ENCODE measurements around the gene STAMBP.
A peak's percentile ranks its signal among the peaks of the same experiment; 100 is the strongest.

Gene STAMBP

DNA sequence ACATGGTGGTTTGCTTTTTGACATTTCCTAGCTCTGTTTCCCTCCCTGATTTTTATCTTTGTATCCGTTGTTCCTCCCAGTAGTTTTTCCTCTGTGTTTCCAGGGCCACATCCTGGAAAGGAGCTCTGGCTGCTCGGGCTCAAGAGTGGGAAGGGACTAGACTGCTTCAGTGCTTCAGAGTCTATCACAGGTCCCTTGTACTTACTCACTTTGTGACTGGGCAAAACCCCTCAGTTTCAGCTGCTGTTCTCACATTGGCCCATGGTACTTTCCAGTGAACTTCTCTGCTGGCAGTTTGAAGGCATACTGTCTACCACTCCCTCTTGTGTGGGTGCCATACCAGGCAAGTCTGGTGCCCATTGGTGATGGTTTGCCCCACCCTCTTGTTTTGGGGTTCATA is 7.5 kb upstream of the STAMBP start:
- Histone ChIP-seq H3K9ac (ENCODE audit: insufficient read length) (no peak overlapping the region), H3K9me3 (ENCODE audit: low read depth, low read length) (no peaks in the 10 kb centered on the region), H3K27ac (no peak overlapping the region), H3K36me3 (ENCODE audit: insufficient read depth, low read length) (no peaks in the 10 kb centered on the region), H3K4me3 (no peak overlapping the region)
- DNase-seq (ENCODE audit: low read depth, low spot score), result no peak
- no peak for TF ChIP-seq POLR2AphosphoS5 (IDR thresholded peaks at IDR 0.05; ENCODE audit: borderline replicate concordance, low read depth, low read length)
- no peak for TF ChIP-seq FOXP2 (optimal IDR thresholded peaks at IDR 0.05; ENCODE audit: control extremely low read depth, extremely low read length, insufficient read depth)
- no peak for TF ChIP-seq EZH2 (IDR thresholded peaks at IDR 0.05)

- Histone ChIP-seq H3K9ac (ENCODE audit: insufficient read length) (no peak overlapping the region), H3K4me3 (no peak overlapping the region)
Measured at GRCh38 chr2:73821669-73822068, 7.1 kb upstream of the STAMBP start.

GRCh38 chr2:73822276-73822675 is 6.5 kb upstream of the STAMBP start:
- peak overlapping the region; percentile 49 for H3K27ac ChIP-seq
- no peak overlapping the region for H3K9ac ChIP-seq (ENCODE audit: insufficient read length)
- TF ChIP-seq FOXP2 (optimal IDR thresholded peaks at IDR 0.05; ENCODE audit: control extremely low read depth, extremely low read length, insufficient read depth) (no peak), EZH2 (IDR thresholded peaks at IDR 0.05) (no peak), POLR2AphosphoS5 (IDR thresholded peaks at IDR 0.05; ENCODE audit: borderline replicate concordance, low read depth, low read length) (no peak)
- H3K4me3 ChIP-seq, result no peak overlapping the region
- peak; percentile 55 for DNase-seq (ENCODE audit: low read depth, low spot score)
- no peaks in the 10 kb centered on the region for H3K9me3 ChIP-seq (ENCODE audit: low read depth, low read length)
- no peaks in the 10 kb centered on the region for H3K36me3 ChIP-seq (ENCODE audit: insufficient read depth, low read length)

More at GRCh38 chr2:73821669-73822068, 7.1 kb upstream of the STAMBP start:
- H3K36me3 ChIP-seq (ENCODE audit: insufficient read depth, low read length), result no peaks in the 10 kb centered on the region
- DNase-seq (ENCODE audit: low read depth, low spot score), result no peak
- H3K9me3 ChIP-seq (ENCODE audit: low read depth, low read length), result no peaks in the 10 kb centered on the region
- no peak for TF ChIP-seq FOXP2 (optimal IDR thresholded peaks at IDR 0.05; ENCODE audit: control extremely low read depth, extremely low read length, insufficient read depth)
- TF ChIP-seq EZH2 (IDR thresholded peaks at IDR 0.05), result no peak
- no peak for TF ChIP-seq POLR2AphosphoS5 (IDR thresholded peaks at IDR 0.05; ENCODE audit: borderline replicate concordance, low read depth, low read length)
- H3K27ac ChIP-seq, result no peak overlapping the region

DNA sequence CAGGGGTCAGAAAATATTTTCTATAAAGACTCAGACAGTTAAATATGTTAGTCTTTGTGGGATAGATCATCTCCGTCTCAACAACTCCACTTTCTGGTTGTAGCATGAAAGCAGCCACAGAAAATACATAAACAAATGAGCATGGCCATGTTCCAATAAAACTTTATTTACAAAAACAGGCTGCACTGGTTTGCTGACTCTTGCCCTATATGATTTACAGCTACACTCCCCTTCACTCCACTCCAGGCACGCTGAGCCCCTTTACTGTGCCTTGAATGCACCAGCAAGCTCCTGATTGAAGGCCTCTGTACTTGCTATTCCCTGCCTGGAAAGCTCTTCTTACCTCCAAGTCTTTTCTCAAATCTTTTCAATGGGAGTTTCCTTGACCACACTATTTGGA is 5.8 kb upstream of the STAMBP start:
- Histone ChIP-seq H3K27ac (peak overlapping the region; percentile 49), H3K9me3 (ENCODE audit: low read depth, low read length) (no peaks in the 10 kb centered on the region), H3K4me3 (no peak overlapping the region), H3K9ac (ENCODE audit: insufficient read length) (peak overlapping the region; percentile 33), H3K36me3 (ENCODE audit: insufficient read depth, low read length) (no peaks in the 10 kb centered on the region)
- no peak for TF ChIP-seq FOXP2 (optimal IDR thresholded peaks at IDR 0.05; ENCODE audit: control extremely low read depth, extremely low read length, insufficient read depth)
- TF ChIP-seq EZH2 (IDR thresholded peaks at IDR 0.05), result no peak
- no peak for TF ChIP-seq POLR2AphosphoS5 (IDR thresholded peaks at IDR 0.05; ENCODE audit: borderline replicate concordance, low read depth, low read length)
- DNase-seq (ENCODE audit: low read depth, low spot score), result no peak

- Histone ChIP-seq H3K27ac (peak overlapping the region; percentile 49), H3K4me3 (no peak overlapping the region), H3K9me3 (ENCODE audit: low read depth, low read length) (no peaks in the 10 kb centered on the region), H3K9ac (ENCODE audit: insufficient read length) (peak overlapping the region; percentile 33), H3K36me3 (ENCODE audit: insufficient read depth, low read length) (no peaks in the 10 kb centered on the region)
- DNase-seq (ENCODE audit: low read depth, low spot score), result no peak
- no peak for TF ChIP-seq EZH2 (IDR thresholded peaks at IDR 0.05)
- no peak for TF ChIP-seq FOXP2 (optimal IDR thresholded peaks at IDR 0.05; ENCODE audit: control extremely low read depth, extremely low read length, insufficient read depth)
- no peak for TF ChIP-seq POLR2AphosphoS5 (IDR thresholded peaks at IDR 0.05; ENCODE audit: borderline replicate concordance, low read depth, low read length)
Measured at GRCh38 chr2:73823416-73823815, 5.3 kb upstream of the STAMBP start.

DNA sequence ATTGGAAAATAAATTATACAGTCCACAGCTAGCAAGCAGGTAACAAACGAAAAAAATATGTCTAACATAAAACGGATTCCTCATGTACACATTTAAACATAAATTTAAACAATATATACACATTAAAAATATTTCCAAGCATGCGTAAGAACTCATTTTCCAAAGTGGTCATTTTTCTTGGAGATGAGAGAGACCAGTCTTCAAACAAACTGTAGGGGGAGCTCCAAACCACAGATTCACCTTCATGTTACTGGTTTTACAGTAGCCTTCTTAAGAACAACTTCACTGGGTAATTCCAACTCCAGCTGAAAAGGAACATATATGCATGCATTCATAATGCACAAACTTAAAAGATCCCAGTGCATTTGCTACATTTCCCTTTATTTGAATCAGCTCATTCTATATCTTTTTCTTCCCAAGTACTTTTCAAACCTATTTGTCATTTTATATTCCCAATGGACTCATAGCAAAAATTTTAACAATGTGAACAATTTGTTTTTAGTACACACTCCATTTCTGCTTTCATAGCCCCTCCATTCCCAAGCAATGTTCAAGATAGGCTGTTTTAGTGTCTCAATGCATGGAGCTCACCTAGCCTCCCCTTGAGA is 4.7 kb upstream of the STAMBP start:
- peak; percentile 87 for DNase-seq (ENCODE audit: low read depth, low spot score)
- H3K4me3 ChIP-seq, result no peak overlapping the region
- TF ChIP-seq EZH2 (IDR thresholded peaks at IDR 0.05) (no peak), FOXP2 (optimal IDR thresholded peaks at IDR 0.05; ENCODE audit: control extremely low read depth, extremely low read length, insufficient read depth) (no peak), POLR2AphosphoS5 (IDR thresholded peaks at IDR 0.05; ENCODE audit: borderline replicate concordance, low read depth, low read length) (no peak)

GRCh38 chr2:73825408-73825807 is 3.4 kb upstream of the STAMBP start:
- no peaks in the 10 kb centered on the region for H3K36me3 ChIP-seq (ENCODE audit: insufficient read depth, low read length)
- no peak for TF ChIP-seq EZH2 (IDR thresholded peaks at IDR 0.05)
- TF ChIP-seq FOXP2 (optimal IDR thresholded peaks at IDR 0.05; ENCODE audit: control extremely low read depth, extremely low read length, insufficient read depth), result no peak
- no peak for TF ChIP-seq POLR2AphosphoS5 (IDR thresholded peaks at IDR 0.05; ENCODE audit: borderline replicate concordance, low read depth, low read length)
- no peaks in the 10 kb centered on the region for H3K9me3 ChIP-seq (ENCODE audit: low read depth, low read length)
- no peak overlapping the region for H3K4me3 ChIP-seq
- no peak for DNase-seq (ENCODE audit: low read depth, low spot score)
- H3K27ac ChIP-seq, result no peak overlapping the region
- no peak overlapping the region for H3K9ac ChIP-seq (ENCODE audit: insufficient read length)

More for the DNA sequence above, 4.7 kb upstream of the STAMBP start:
- Histone ChIP-seq H3K27ac (no peak overlapping the region), H3K36me3 (ENCODE audit: insufficient read depth, low read length) (no peaks in the 10 kb centered on the region), H3K9me3 (ENCODE audit: low read depth, low read length) (no peaks in the 10 kb centered on the region), H3K9ac (ENCODE audit: insufficient read length) (no peak overlapping the region)

DNA sequence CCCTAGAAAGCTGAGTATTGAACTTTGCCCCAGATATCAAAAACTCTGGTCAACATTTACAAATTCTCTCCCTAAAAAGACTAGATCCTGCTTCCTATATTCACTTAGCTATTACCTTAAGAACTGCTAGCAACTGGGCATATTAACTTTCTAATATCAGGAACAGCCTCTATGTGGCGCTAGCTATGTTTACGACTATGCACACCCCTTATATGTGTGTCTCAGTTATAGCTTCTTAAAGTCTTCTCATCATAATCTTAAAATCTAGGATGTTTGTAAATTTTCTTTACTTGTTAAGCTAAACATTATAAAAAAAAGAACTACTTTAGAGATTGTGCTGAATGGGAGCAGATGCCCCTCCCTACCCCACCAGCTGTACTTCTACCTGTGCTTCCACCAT is 1.7 kb upstream of the STAMBP start:
- DNase-seq (ENCODE audit: low read depth, low spot score), result peak; percentile 52
- Histone ChIP-seq H3K9me3 (ENCODE audit: low read depth, low read length) (no peaks in the 10 kb centered on the region), H3K36me3 (ENCODE audit: insufficient read depth, low read length) (peaks cover 13% of the 10 kb centered on the region), H3K4me3 (no peak overlapping the region), H3K27ac (no peak overlapping the region), H3K9ac (ENCODE audit: insufficient read length) (no peak overlapping the region)
- no peak for TF ChIP-seq EZH2 (IDR thresholded peaks at IDR 0.05)
- no peak for TF ChIP-seq FOXP2 (optimal IDR thresholded peaks at IDR 0.05; ENCODE audit: control extremely low read depth, extremely low read length, insufficient read depth)
- TF ChIP-seq POLR2AphosphoS5 (IDR thresholded peaks at IDR 0.05; ENCODE audit: borderline replicate concordance, low read depth, low read length), result no peak
